GM23248 (cell line): ENCODE data around the gene DUSP2. TPM values are rescaled to one million over a fixed set of nuclear protein-coding genes. Genes with fewer than 3 reads are reported as not detected.

ENCODE experiments used
- DNase-seq: peaks from one replicate; pipeline ENCODE4 v3.0.0-alpha.2; 2015
- H2AFZ ChIP-seq: fragments of 200-600 bp; sonication (generic); 2 replicates; pipeline ENCODE4 v1.6.1; 2016; ENCODE audit warnings: antibody characterized with exemption
- H3F3A ChIP-seq: fragments of 200-600 bp; sonication (generic); 2 replicates; pipeline ENCODE4 v1.6.1; 2016; ENCODE audit warnings: mild to moderate bottlenecking, antibody characterized with exemption, mixed run types; ENCODE audit not compliant: insufficient read depth
- H3K27ac ChIP-seq: fragments of 200-600 bp; sonication (generic); 2 replicates; pipeline ENCODE4 v1.5.1; 2016; ENCODE audit warnings: mild to moderate bottlenecking
- H3K27me3 ChIP-seq: fragments of 200-600 bp; sonication (generic); replicated peaks from 2 replicates; pipeline ENCODE4 v1.6.1; 2016; ENCODE audit warnings: mild to moderate bottlenecking; ENCODE audit not compliant: insufficient read depth
- H3K36me3 ChIP-seq: fragments of 200-600 bp; sonication (generic); 2 replicates; pipeline ENCODE4 v1.6.1; 2016; ENCODE audit warnings: low read depth, mild to moderate bottlenecking
- H3K4me1 ChIP-seq: fragments of 200-600 bp; sonication (generic); 2 replicates; pipeline ENCODE4 v1.6.1; 2016; ENCODE audit warnings: mild to moderate bottlenecking; ENCODE audit not compliant: insufficient read depth
- H3K4me2 ChIP-seq: fragments of 200-600 bp; sonication (generic); one replicate; pipeline ENCODE4 v1.6.1; 2016; ENCODE audit warnings: mild to moderate bottlenecking; ENCODE audit not compliant: unreplicated experiment
- H3K4me3 ChIP-seq: fragments of 200-600 bp; sonication (generic); 2 replicates; pipeline ENCODE4 v1.5.1; 2016; ENCODE audit warnings: mild to moderate bottlenecking
- H3K79me2 ChIP-seq: fragments of 200-600 bp; sonication (generic); 2 replicates; pipeline ENCODE4 v1.6.1; 2016; ENCODE audit warnings: mild to moderate bottlenecking; ENCODE audit not compliant: insufficient read depth
- H3K9ac ChIP-seq: fragments of 200-600 bp; sonication (generic); 2 replicates; pipeline ENCODE4 v1.6.1; 2016; ENCODE audit warnings: mild to moderate bottlenecking
- H3K9me2 ChIP-seq: fragments of 200-600 bp; sonication (generic); 2 replicates; pipeline ENCODE4 v1.6.1; 2016; ENCODE audit warnings: mixed run types, mild to moderate bottlenecking, moderate library complexity; ENCODE audit not compliant: insufficient read depth
- H3K9me3 ChIP-seq: fragments of 200-600 bp; sonication (generic); one replicate; pipeline ENCODE4 v1.6.1; 2017; ENCODE audit warnings: low read depth
- H4K20me1 ChIP-seq: fragments of 200-600 bp; sonication (generic); 2 replicates; pipeline ENCODE4 v1.6.0; 2016; ENCODE audit not compliant: insufficient read depth
- EZH2 ChIP-seq: fragments of 200-600 bp; sonication (generic); IDR thresholded peaks from 2 replicates; pipeline ENCODE4 v1.6.1; 2018; ENCODE audit warnings: antibody characterized with exemption, mild to moderate bottlenecking; ENCODE audit not compliant: insufficient read depth, poor library complexity, severe bottlenecking
- EZH2phosphoT487 ChIP-seq: fragments of 200-600 bp; sonication (generic); IDR thresholded peaks from 2 replicates; pipeline ENCODE4 v1.6.1; 2018; ENCODE audit warnings: antibody characterized with exemption, moderate library complexity, mild to moderate bottlenecking, low read depth; ENCODE audit not compliant: insufficient read depth
- WGBS, 2 experiments: methylation state at CpG; one replicate each; pipeline ENCODE4 v1.1.6; 2015 to 2017; ENCODE audit warnings: low lambda C conversion rate in 2 of 2, low coverage in 1 of 2; ENCODE audit errors: missing lambda C conversion rate in 2 of 2; 5-methylcytosine and 5-hydroxymethylcytosine counted together
- in situ Hi-C: fragments of 300-500 bp; cut with MboI; formaldehyde crosslinking; loops from 2 replicates; pipeline ENCODE4 v1.15.0; 2020
- polyA plus RNA-seq: library from polyadenylated mRNA; unstranded; fragments of >200 nt; fragmentation: Nextera tagmentation; extraction: Ambion mirVana; gene quantifications from 2 replicates; pipeline ENCODE4 v1.2.1, GENCODE V29; 2016
- total RNA-seq: library from RNA; depleted of rRNA; stranded (reverse); fragments of >200 nt; shearing (Covaris generic); gene quantifications from 2 replicates; pipeline ENCODE4 v1.2.3, GENCODE V29; 2014

Gene DUSP2
- total and polyA plus RNA-seq, 2 experiments from 2014 or later = 3.1 to 8.8 TPM

DNA sequence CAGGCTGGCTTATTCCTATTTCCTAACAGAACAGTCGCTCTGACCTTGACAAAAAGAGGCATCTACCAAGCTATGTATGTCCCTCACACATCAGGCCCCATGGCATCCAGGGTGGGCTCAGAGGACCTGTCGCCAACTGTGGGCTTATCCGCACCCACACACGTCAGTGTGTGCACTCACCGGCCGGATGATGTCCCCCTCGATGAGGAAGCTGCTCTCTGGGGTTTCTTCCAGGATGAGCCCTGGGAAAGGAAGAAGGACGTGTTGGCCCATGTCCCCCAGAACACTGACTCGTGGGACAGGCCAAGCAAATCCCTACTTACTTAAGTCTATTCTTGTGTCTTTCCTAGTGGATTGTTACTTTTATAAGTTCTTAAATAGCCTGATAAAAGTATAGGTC, 10.1 kb downstream of the DUSP2 start:
- in situ Hi-C loops = no loop called here
- H3K4me2 ChIP-seq = no peak overlapping the region
- no peak for TF ChIP-seq EZH2phosphoT487
- TF ChIP-seq EZH2 = no peak
- H3K27me3 ChIP-seq = no peaks in the 10 kb centered on the region
- no peak overlapping the region for H3K9ac ChIP-seq
- DNase-seq = no peak
- H3K9me3 ChIP-seq = no peaks in the 10 kb centered on the region
- H3K79me2 ChIP-seq = no peaks in the 10 kb centered on the region
- 61 to 70% methylated on average over 9 of the region's 9 CpGs for WGBS, 2 experiments
- H3K4me1 ChIP-seq = no peaks in the 10 kb centered on the region
- H2AFZ ChIP-seq = no peak overlapping the region
- no peak overlapping the region for H3K4me3 ChIP-seq
- no peaks in the 10 kb centered on the region for H3K9me2 ChIP-seq
- no peaks in the 10 kb centered on the region for H3F3A ChIP-seq
- no peaks in the 10 kb centered on the region for H4K20me1 ChIP-seq
- H3K36me3 ChIP-seq = no peaks in the 10 kb centered on the region
- no peak overlapping the region for H3K27ac ChIP-seq

DNA sequence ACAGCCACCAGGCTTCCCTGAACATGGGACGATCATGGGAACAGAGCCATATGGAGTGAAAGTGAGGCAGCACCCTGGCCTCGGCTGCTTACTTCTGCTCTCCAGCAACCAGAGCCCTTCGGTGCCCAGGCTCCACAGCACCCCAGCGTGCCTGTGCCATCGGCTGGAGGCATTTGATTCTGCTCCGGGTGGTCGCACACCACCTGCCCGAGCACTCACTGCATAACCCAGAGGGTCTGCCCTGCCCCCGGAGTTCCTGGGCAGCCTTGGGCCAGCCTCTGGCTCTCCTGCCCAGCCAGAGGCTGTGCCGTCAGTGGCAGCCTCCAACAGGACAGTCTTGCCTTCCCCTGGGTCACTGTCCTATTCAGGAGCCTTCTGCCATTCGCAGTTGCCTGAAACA, 10.8 kb downstream of the DUSP2 start:
- H3F3A ChIP-seq = no peaks in the 10 kb centered on the region
- TF ChIP-seq EZH2 = no peak

DNA sequence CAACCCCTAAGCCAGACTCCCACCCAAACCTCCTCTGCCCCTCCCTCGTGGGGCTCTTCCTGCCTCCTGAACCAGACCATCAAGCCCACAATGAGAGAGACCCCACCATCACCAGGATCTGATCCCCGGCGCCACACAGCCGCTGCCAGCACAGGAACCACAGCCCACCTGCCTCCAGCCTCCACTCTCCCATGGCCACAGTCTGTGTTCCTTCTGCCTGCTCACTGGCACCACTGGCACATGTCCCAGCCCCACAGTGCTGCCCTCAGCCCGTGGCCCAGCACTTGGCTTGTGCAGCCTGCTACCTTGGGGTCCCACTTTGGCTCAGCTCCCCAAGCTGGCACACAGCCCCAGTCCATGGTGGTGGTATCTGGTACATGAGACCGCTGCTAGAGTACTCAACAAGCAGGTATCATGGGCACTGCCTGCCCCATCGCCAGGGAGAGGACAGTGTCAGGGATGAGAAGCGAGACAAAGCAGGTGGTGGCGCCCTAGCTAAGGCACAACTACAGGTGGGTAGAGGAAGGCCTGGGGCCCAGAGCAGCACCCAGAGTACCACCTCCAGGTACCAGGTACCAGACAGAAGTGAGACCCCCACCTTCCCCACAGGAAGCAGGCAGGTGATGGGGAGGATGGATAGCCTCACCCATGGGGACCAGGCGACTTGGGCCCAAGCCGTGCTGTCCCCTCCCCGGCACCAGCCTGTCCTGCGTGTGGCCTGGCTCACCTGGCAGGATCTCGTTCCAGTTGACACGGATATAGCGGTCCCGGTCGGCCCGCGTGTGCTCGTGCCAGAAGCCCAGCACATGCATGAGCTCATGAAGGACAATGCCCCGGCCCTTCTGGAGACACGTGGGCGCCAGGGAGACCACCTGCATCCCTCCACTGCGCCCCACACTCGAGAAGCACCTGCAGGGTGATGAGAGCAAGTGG, 13.2 kb downstream of the DUSP2 start:
- no peak overlapping the region for H3K4me2 ChIP-seq
- H3K27ac ChIP-seq = no peak overlapping the region
- WGBS, 2 experiments = 67 to 77% methylated on average over 22 to 26 of the region's 26 CpGs
- no peaks in the 10 kb centered on the region for H3K79me2 ChIP-seq
- no peak overlapping the region for H2AFZ ChIP-seq
- no peaks in the 10 kb centered on the region for H3K9me2 ChIP-seq
- no peak for TF ChIP-seq EZH2phosphoT487
- TF ChIP-seq EZH2 = no peak
- H3K4me1 ChIP-seq = no peaks in the 10 kb centered on the region
- H3K36me3 ChIP-seq = no peaks in the 10 kb centered on the region
- H3F3A ChIP-seq = no peaks in the 10 kb centered on the region
- H4K20me1 ChIP-seq = no peaks in the 10 kb centered on the region
- no peak for DNase-seq
- no peak overlapping the region for H3K9ac ChIP-seq
- in situ Hi-C loops = no loop called here
- H3K27me3 ChIP-seq = no peaks in the 10 kb centered on the region
- H3K9me3 ChIP-seq = no peaks in the 10 kb centered on the region
- no peak overlapping the region for H3K4me3 ChIP-seq

More for the DNA sequence above, 10.8 kb downstream of the DUSP2 start:
- Histone ChIP-seq H3K27ac (no peak overlapping the region), H3K9ac (no peak overlapping the region), H2AFZ (no peak overlapping the region), H3K4me3 (no peak overlapping the region), H3K36me3 (no peaks in the 10 kb centered on the region), H3K27me3 (no peaks in the 10 kb centered on the region), H4K20me1 (no peaks in the 10 kb centered on the region), H3K4me1 (no peaks in the 10 kb centered on the region), H3K9me2 (no peaks in the 10 kb centered on the region), H3K4me2 (no peak overlapping the region), H3K79me2 (no peaks in the 10 kb centered on the region), H3K9me3 (no peaks in the 10 kb centered on the region)
- no peak for DNase-seq
- WGBS, 2 experiments = 57 to 63% methylated on average over 11 of the region's 11 CpGs
- in situ Hi-C loops = no loop called here

DNA sequence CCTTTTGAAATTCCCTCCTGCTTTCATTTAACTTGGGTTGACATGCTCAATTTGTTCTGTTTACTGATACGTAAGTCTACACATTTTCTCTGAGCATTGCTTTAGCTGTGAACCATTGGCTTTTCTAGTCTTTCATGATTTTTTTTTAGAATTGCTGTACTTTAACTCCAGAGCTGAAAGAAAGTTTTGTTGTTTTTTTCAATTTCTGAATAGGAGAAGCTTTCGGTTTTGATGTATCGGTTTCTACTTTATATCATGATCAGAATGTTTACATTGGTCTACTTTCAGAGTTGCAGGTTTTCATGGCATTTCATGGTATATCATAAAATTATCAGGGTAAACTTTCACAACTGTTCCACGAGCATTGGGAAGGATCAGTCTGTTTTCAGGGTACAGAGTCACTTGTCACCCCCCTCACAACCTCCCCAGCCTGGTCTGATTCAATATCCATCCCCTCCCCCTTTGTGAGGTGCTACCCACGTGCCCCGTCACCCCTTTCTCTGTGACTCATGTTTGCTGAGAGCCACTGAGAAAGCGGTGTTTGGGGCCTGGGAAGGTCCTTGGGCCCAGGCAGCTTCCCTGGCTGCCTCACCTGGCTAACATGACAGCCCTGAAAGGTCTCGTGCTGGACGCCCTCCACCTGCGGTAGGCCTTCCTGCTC, 14.0 kb downstream of the DUSP2 start:
- no peaks in the 10 kb centered on the region for H3K9me2 ChIP-seq
- no peaks in the 10 kb centered on the region for H3K4me1 ChIP-seq
- H4K20me1 ChIP-seq = no peaks in the 10 kb centered on the region
- no peaks in the 10 kb centered on the region for H3K27me3 ChIP-seq
- H3F3A ChIP-seq = no peaks in the 10 kb centered on the region
- H3K36me3 ChIP-seq = no peaks in the 10 kb centered on the region
- in situ Hi-C loops = no loop called here
- DNase-seq = no peak
- H3K4me2 ChIP-seq = no peak overlapping the region
- H3K4me3 ChIP-seq = no peak overlapping the region
- H3K79me2 ChIP-seq = no peaks in the 10 kb centered on the region
- H3K9me3 ChIP-seq = no peaks in the 10 kb centered on the region
- TF ChIP-seq EZH2phosphoT487 (no peak), EZH2 (no peak)
- WGBS, 2 experiments = 64 to 69% methylated on average over 10 of the region's 10 CpGs
- no peak overlapping the region for H2AFZ ChIP-seq
- no peak overlapping the region for H3K9ac ChIP-seq
- H3K27ac ChIP-seq = no peak overlapping the region
